ENCODE measurements around the gene CACNA2D4.
A peak's percentile ranks its signal among the peaks of the same experiment; 100 is the strongest.

CACNA2D4 gene

DNA sequence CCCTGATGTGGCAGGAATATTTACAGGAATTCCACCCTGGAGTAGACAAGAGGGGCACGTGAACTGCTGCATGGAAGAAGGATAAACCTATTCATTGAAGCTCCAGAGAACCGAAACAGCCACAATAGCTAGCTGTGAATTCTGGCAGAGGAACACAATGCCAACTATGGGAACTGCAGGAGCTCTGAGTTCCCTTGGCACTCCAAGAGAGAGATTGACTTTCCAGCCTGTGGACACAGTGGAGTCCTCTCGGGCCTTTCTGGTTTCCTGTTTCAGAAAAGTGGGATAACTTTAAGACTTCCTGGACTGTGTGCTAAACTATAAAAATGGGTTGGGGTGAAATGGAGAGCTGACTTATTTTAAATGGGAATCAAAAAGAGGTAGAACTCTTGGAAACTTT lies 11.9 kb downstream of the CACNA2D4 start:
- H3K27ac ChIP-seq (replicated peaks), result peak overlapping the region; percentile 29
- DNase-seq (ENCODE audit: low read depth in 1 of 2, low spot score in 1 of 2), result peak in 1 of 2 experiments; percentile 1

DNA sequence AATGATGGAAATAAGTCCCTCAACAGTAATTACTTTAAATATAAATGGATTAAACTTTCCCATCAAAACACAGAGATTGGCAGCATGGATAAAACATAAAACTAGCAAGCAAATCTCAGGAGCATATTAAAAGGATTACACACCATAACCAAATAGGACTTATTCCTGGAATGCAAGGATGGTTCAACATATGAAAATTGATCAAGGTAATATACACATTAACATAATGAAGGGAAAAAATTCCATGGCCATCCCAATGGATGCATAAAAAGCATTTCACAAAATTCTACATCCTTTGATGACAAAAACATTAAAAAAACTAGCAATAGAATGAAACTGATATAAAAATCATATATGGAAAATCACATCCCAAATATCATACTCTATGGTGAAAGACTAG lies 13.6 kb downstream of the CACNA2D4 start:
- TF ChIP-seq POLR2AphosphoS5 (IDR thresholded peaks at IDR 0.05; ENCODE audit: low read depth), result no peak
- TF ChIP-seq, protein P1, sequence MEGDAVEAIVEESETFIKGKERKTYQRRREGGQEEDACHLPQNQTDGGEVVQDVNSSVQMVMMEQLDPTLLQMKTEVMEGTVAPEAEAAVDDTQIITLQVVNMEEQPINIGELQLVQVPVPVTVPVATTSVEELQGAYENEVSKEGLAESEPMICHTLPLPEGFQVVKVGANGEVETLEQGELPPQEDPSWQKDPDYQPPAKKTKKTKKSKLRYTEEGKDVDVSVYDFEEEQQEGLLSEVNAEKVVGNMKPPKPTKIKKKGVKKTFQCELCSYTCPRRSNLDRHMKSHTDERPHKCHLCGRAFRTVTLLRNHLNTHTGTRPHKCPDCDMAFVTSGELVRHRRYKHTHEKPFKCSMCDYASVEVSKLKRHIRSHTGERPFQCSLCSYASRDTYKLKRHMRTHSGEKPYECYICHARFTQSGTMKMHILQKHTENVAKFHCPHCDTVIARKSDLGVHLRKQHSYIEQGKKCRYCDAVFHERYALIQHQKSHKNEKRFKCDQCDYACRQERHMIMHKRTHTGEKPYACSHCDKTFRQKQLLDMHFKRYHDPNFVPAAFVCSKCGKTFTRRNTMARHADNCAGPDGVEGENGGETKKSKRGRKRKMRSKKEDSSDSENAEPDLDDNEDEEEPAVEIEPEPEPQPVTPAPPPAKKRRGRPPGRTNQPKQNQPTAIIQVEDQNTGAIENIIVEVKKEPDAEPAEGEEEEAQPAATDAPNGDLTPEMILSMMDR (IDR thresholded peaks at IDR 0.05; ENCODE audit: insufficient read depth, low read length), result no peak
- TF ChIP-seq GABPA (IDR thresholded peaks at IDR 0.05; ENCODE audit: low read depth), result no peak
- no peak for TF ChIP-seq SPI1 (IDR thresholded peaks at IDR 0.05; ENCODE audit: borderline replicate concordance, low read depth)
- TF ChIP-seq, protein P2, sequence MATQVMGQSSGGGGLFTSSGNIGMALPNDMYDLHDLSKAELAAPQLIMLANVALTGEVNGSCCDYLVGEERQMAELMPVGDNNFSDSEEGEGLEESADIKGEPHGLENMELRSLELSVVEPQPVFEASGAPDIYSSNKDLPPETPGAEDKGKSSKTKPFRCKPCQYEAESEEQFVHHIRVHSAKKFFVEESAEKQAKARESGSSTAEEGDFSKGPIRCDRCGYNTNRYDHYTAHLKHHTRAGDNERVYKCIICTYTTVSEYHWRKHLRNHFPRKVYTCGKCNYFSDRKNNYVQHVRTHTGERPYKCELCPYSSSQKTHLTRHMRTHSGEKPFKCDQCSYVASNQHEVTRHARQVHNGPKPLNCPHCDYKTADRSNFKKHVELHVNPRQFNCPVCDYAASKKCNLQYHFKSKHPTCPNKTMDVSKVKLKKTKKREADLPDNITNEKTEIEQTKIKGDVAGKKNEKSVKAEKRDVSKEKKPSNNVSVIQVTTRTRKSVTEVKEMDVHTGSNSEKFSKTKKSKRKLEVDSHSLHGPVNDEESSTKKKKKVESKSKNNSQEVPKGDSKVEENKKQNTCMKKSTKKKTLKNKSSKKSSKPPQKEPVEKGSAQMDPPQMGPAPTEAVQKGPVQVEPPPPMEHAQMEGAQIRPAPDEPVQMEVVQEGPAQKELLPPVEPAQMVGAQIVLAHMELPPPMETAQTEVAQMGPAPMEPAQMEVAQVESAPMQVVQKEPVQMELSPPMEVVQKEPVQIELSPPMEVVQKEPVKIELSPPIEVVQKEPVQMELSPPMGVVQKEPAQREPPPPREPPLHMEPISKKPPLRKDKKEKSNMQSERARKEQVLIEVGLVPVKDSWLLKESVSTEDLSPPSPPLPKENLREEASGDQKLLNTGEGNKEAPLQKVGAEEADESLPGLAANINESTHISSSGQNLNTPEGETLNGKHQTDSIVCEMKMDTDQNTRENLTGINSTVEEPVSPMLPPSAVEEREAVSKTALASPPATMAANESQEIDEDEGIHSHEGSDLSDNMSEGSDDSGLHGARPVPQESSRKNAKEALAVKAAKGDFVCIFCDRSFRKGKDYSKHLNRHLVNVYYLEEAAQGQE (IDR thresholded peaks at IDR 0.05; ENCODE audit: insufficient replicate concordance, low read depth), result no peak
- Histone ChIP-seq H3K27ac (replicated peaks) (no peak overlapping the region), H3K27me3 (ENCODE audit: insufficient read depth, poor library complexity, severe bottlenecking) (no peaks in the 10 kb centered on the region), H3K4me3 (replicated peaks; ENCODE audit: insufficient read depth, low read length) (no peak overlapping the region)
- DNase-seq (ENCODE audit: low read depth in 1 of 2, low spot score in 1 of 2), result no peak

More for the DNA sequence above, 11.9 kb downstream of the CACNA2D4 start:
- TF ChIP-seq, protein P2 (IDR thresholded peaks at IDR 0.05; ENCODE audit: insufficient replicate concordance, low read depth), result peak; percentile 6
- no peak for TF ChIP-seq SPI1 (IDR thresholded peaks at IDR 0.05; ENCODE audit: borderline replicate concordance, low read depth)
- Histone ChIP-seq H3K4me3 (replicated peaks; ENCODE audit: insufficient read depth, low read length) (no peak overlapping the region), H3K27me3 (ENCODE audit: insufficient read depth, poor library complexity, severe bottlenecking) (no peaks in the 10 kb centered on the region)

DNA sequence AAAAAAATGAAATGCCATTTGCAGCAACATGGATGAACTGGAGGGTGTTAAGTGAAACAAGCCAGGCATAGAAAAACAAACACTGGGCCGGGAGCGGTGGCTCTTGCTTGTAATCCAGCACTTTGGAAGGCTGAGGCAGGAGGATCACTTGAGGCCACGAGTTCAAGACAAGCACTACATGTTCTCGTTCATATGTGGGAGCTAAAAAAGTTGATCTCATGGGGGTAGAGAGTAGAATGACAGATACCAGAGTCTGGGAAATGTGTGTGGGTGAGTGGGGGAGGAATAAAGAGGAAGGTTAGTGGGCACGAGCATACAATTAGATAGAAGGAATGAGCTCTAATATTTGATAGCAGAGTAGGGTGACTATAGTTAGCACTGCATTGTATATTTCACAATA lies 21.5 kb downstream of the CACNA2D4 start:
- no peaks in the 10 kb centered on the region for H3K27me3 ChIP-seq (ENCODE audit: insufficient read depth, poor library complexity, severe bottlenecking)
- H3K4me3 ChIP-seq (replicated peaks; ENCODE audit: insufficient read depth, low read length), result no peak overlapping the region
- DNase-seq (ENCODE audit: low read depth in 1 of 2, low spot score in 1 of 2), result no peak
- no peak overlapping the region for H3K27ac ChIP-seq (replicated peaks)
- TF ChIP-seq GABPA (IDR thresholded peaks at IDR 0.05; ENCODE audit: low read depth), result no peak
- no peak for TF ChIP-seq POLR2AphosphoS5 (IDR thresholded peaks at IDR 0.05; ENCODE audit: low read depth)
- TF ChIP-seq, protein P1 (IDR thresholded peaks at IDR 0.05; ENCODE audit: insufficient read depth, low read length), result no peak
- no peak for TF ChIP-seq SPI1 (IDR thresholded peaks at IDR 0.05; ENCODE audit: borderline replicate concordance, low read depth)
- TF ChIP-seq, protein P2 (IDR thresholded peaks at IDR 0.05; ENCODE audit: insufficient replicate concordance, low read depth), result no peak
